GM12892 (cell line): Measurements from ENCODE around the gene MED8.
A peak's percentile ranks its signal among the peaks of the same experiment; 100 is the strongest.

Source experiments
- POLR2A ChIP-seq: IDR thresholded peaks from 2 replicates; pipeline ENCODE4 v1.6.1; 2011; ENCODE audit warnings: low read depth, low read length, control low read depth
- POLR2AphosphoS5 ChIP-seq: IDR thresholded peaks from 2 replicates; pipeline ENCODE4 v1.6.1; 2011; ENCODE audit warnings: low read depth, low read length, control low read depth

- TF ChIP-seq POLR2A (peak; percentile 66), POLR2AphosphoS5 (0 out of 2 replicates have a peak, but pooled peaks have one; percentile 44)
These were observed 30.6 kb downstream of the MED8 start, which contains the start of gene CDC20 for GRCh38 chr1:43358746-43359693.
